A549 (cell line): Measurements from ENCODE around the gene LY86. TPM values are rescaled to one million over a fixed set of nuclear protein-coding genes. Genes with fewer than 3 reads are reported as not detected.

Experiments used
- ATAC-seq, 2 experiments: fragments of 200-7000 bp in 1 of 2; fragments of >200 bp in 1 of 2; cut with Nextera tagmentation in 1 of 2; cut with Tn5 transposase in 1 of 2; 3 replicates each; pipeline versions ENCODE4 v1.8.0 to v1.9.1; 2018 to 2020; ENCODE audit warnings: mild to moderate bottlenecking in 1 of 2, moderate library complexity in 1 of 2
- CTCF ChIA-PET: fragments of 300-600 bp; sonication (Branson Sonifier 250); formaldehyde crosslinking; extraction: SDS; loops from one replicate; lab custom pipeline; 2021; ENCODE audit warnings: antibody characterized with exemption, inconsistent platforms; lab: Yijun Ruan, JAX
- POLR2A ChIA-PET: fragments of 350-600 bp; formaldehyde crosslinking; extraction: SDS; loops from one replicate; lab custom pipeline; 2021; ENCODE audit warnings: antibody characterized with exemption, inconsistent platforms; lab: Yijun Ruan, JAX
- DNase-seq, 2 experiments: peaks; one replicate each; pipeline versions ENCODE4 v3.0.0 to v3.0.0-alpha.2; 2011 to 2016; ENCODE audit warnings: low read depth in 1 of 2, low spot score in 1 of 2
- FAIRE-seq: peaks from 2 replicates; lab custom pipeline; 2011; peaks lifted over from hg19 to GRCh38; lab: Jason Lieb, UNC
- H3K27ac ChIP-seq, 2 experiments: fragments of >200 bp; sonication (Bioruptor Twin); formaldehyde crosslinking; 3 replicates each; pipeline ENCODE4 v1.5.1; 2016 to 2017
- H3K4me1 ChIP-seq: fragments of >200 bp; sonication (Bioruptor Twin); formaldehyde crosslinking; 3 replicates; pipeline ENCODE4 v1.6.1; 2016
- H3K4me2 ChIP-seq: fragments of >200 bp; sonication (Bioruptor Twin); formaldehyde crosslinking; 3 replicates; pipeline ENCODE4 v1.6.1; 2016
- H3K4me3 ChIP-seq: fragments of >200 bp; sonication (Bioruptor Twin); formaldehyde crosslinking; 3 replicates; pipeline ENCODE4 v1.5.1; 2016
- H3K9me3 ChIP-seq: fragments of >200 bp; sonication (Bioruptor Twin); formaldehyde crosslinking; 3 replicates; pipeline ENCODE4 v1.6.1; 2016
- CBX2 ChIP-seq: fragments of 200-600 bp; sonication (generic); IDR thresholded peaks from 2 replicates; pipeline ENCODE4 v1.6.1; 2016; ENCODE audit warnings: low read depth, mild to moderate bottlenecking, borderline replicate concordance
- CBX8 ChIP-seq: fragments of 200-600 bp; sonication (generic); IDR thresholded peaks from 2 replicates; pipeline ENCODE4 v1.6.1; 2016
- CEBPB ChIP-seq, 2 experiments: fragments of >200 bp in 1 of 2; sonication (Bioruptor Twin) in 1 of 2; formaldehyde crosslinking in 1 of 2; IDR thresholded peaks; 2 replicates each; pipeline ENCODE4 v1.6.1; 2012 to 2016
- CHD4 ChIP-seq: fragments of 200-600 bp; sonication (generic); IDR thresholded peaks from 2 replicates; pipeline ENCODE4 v1.6.1; 2016; ENCODE audit warnings: antibody characterized with exemption, mild to moderate bottlenecking, borderline replicate concordance
- EHMT2 ChIP-seq: fragments of 200-600 bp; sonication (generic); IDR thresholded peaks from 2 replicates; pipeline ENCODE4 v1.6.1; 2016; ENCODE audit warnings: antibody characterized with exemption, low read depth, mild to moderate bottlenecking, moderate library complexity
- FOSB ChIP-seq: fragments of 250-450 bp; sonication (Bioruptor Pico); IDR thresholded peaks from 2 replicates; pipeline ENCODE4 v1.5.0; 2020; ENCODE audit warnings: mild to moderate bottlenecking, moderate library complexity
- FOSL2 ChIP-seq, 2 experiments: fragments of 450-650 bp in 1 of 2; fragments of >200 bp in 1 of 2; sonication (Bioruptor Twin) in 1 of 2; formaldehyde crosslinking; IDR thresholded peaks; 2 replicates each; pipeline versions ENCODE4 v1.5.0 to v1.6.1; 2016 to 2020; ENCODE audit warnings: mild to moderate bottlenecking in 1 of 2, moderate library complexity in 1 of 2
- FOXS1 ChIP-seq: fragments of 250-450 bp; sonication (Bioruptor Pico); IDR thresholded peaks from 2 replicates; pipeline ENCODE4 v1.5.0; 2020; ENCODE audit warnings: mild to moderate bottlenecking, moderate library complexity
- HEYL ChIP-seq: fragments of 250-450 bp; sonication (Bioruptor Pico); IDR thresholded peaks from 2 replicates; pipeline ENCODE4 v1.8.0; 2021; ENCODE audit warnings: mild to moderate bottlenecking, moderate library complexity
- JUN ChIP-seq, 2 experiments: fragments of >200 bp; sonication (Bioruptor Twin); formaldehyde crosslinking; IDR thresholded peaks; 2 replicates in 1 of 2; 3 replicates in 1 of 2; pipeline ENCODE4 v1.6.1; 2016 to 2017
- JUNB ChIP-seq: fragments of >200 bp; sonication (Bioruptor Twin); formaldehyde crosslinking; IDR thresholded peaks from 2 replicates; pipeline ENCODE4 v1.6.1; 2016
- MAZ ChIP-seq: fragments of 150-350 bp; IDR thresholded peaks from 2 replicates; pipeline ENCODE4 v1.6.1; 2014; ENCODE audit warnings: antibody characterized with exemption, low read depth, low read length, borderline replicate concordance
- MYC ChIP-seq: IDR thresholded peaks from 2 replicates; pipeline ENCODE4 v1.6.1; 2012; ENCODE audit warnings: mild to moderate bottlenecking, inconsistent platforms, low read length, improper control_type of control experiment, borderline replicate concordance
- NPAS2 ChIP-seq: fragments of 250-450 bp; sonication (Bioruptor Pico); IDR thresholded peaks from 2 replicates; pipeline ENCODE4 v1.8.0; 2022; ENCODE audit warnings: mild to moderate bottlenecking, moderate library complexity, borderline replicate concordance
- POLR2A ChIP-seq: IDR thresholded peaks from 2 replicates; pipeline ENCODE4 v1.6.1; 2012; ENCODE audit warnings: mild to moderate bottlenecking, low read length
- RFX5 ChIP-seq: fragments of 450-650 bp; IDR thresholded peaks from 2 replicates; pipeline ENCODE4 v1.7.1; 2014; ENCODE audit warnings: antibody characterized with exemption, mild to moderate bottlenecking, moderate library complexity
- RNF2 ChIP-seq: fragments of 200-600 bp; sonication (generic); IDR thresholded peaks from 2 replicates; pipeline ENCODE4 v1.6.1; 2016; ENCODE audit warnings: low read depth, mild to moderate bottlenecking, antibody characterized with exemption, moderate library complexity, borderline replicate concordance
- SMC3 ChIP-seq: fragments of >200 bp; sonication (Bioruptor Twin); formaldehyde crosslinking; IDR thresholded peaks from 3 replicates; pipeline ENCODE4 v1.6.1; 2018; ENCODE audit warnings: inconsistent platforms
- TP53 ChIP-seq: fragments of 250-450 bp; sonication (Bioruptor Pico); IDR thresholded peaks from 2 replicates; pipeline ENCODE4 v1.5.0; 2021; ENCODE audit warnings: mild to moderate bottlenecking, moderate library complexity
- ZSCAN20 ChIP-seq: fragments of 250-450 bp; sonication (Bioruptor Pico); IDR thresholded peaks from 2 replicates; pipeline ENCODE4 v1.8.0; 2022; ENCODE audit warnings: mild to moderate bottlenecking, moderate library complexity
- WGBS: methylation state at CpG from one replicate; pipeline ENCODE4 v1.1.6; 2017; ENCODE audit errors: missing lambda C conversion rate; 5-methylcytosine and 5-hydroxymethylcytosine counted together
- polyA plus RNA-seq, 4 experiments: library from polyadenylated mRNA; depleted of rRNA in 3 of 4; stranded (reverse); fragments of >200 nt; fragmentation: RNase III in 1 of 4; extraction: RNeasy Plus Mini Kit Qiagen cat#74134 plus additional on column Dnase treatment in 1 of 4; gene quantifications; 2 replicates in 3 of 4; 3 replicates in 1 of 4; pipeline ENCODE4 v1.2.3, GENCODE V29; 2011 to 2017
- TF ChIP-seq, protein P1 (sequence below): IDR thresholded peaks from 2 replicates; pipeline ENCODE4 v1.6.1; 2012; ENCODE audit warnings: low read depth, borderline replicate concordance
- TF ChIP-seq, protein P2 (sequence below): fragments of 250-450 bp; sonication (Bioruptor Pico); IDR thresholded peaks from 2 replicates; pipeline ENCODE4 v1.5.0; 2020; ENCODE audit warnings: low read depth, mild to moderate bottlenecking, moderate library complexity
- TF ChIP-seq, protein P3 (sequence below): fragments of 150-350 bp; IDR thresholded peaks from 2 replicates; pipeline ENCODE4 v1.6.1; 2014; ENCODE audit warnings: low read depth, mild to moderate bottlenecking, low read length

Gene LY86
- polyA plus RNA-seq, 2 of the 4 experiments (the other 2 are of a cell fraction), result not detected

DNA sequence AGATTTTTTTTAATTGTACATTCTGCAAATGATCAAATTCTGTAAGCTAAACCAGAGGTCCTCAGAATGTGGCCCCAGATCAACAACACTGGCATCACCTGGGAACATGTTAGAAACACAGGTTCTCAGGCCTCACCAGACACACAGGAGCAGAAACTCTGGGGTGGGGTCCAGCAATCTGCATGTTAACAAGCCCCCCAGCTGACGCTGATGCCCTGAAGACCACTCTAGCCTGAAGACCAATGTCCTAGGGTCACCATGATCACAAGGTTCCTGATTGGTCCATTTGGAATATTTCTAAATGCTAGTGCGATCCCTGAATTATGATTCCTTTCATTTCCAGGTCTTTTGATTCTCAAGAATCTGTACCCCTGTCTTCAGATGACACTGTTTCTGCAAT lies 2.4 kb upstream of the LY86 start:
- no peaks in the 10 kb centered on the region for H3K4me1 ChIP-seq
- WGBS, result 40% methylated on average over 2 of the region's 2 CpGs
- H3K4me2 ChIP-seq, result no peak overlapping the region
- DNase-seq (no peak), ATAC-seq (no peak), FAIRE-seq (no peak)
- no peak overlapping the region for H3K27ac ChIP-seq
- no peaks in the 10 kb centered on the region for H3K9me3 ChIP-seq
- TF ChIP-seq NPAS2 (CRISPR knock-in tag), result no peak
- TF ChIP-seq, protein P1, sequence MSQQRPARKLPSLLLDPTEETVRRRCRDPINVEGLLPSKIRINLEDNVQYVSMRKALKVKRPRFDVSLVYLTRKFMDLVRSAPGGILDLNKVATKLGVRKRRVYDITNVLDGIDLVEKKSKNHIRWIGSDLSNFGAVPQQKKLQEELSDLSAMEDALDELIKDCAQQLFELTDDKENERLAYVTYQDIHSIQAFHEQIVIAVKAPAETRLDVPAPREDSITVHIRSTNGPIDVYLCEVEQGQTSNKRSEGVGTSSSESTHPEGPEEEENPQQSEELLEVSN, result no peak
- TF ChIP-seq CBX8, result no peak
- no peak for TF ChIP-seq CBX2
- no peak for TF ChIP-seq RFX5
- TF ChIP-seq EHMT2, result no peak
- no peak for TF ChIP-seq SMC3
- TF ChIP-seq FOSL2 (IDR thresholded peaks at IDR 0.05), result no peak
- TF ChIP-seq FOSL2 (CRISPR knock-in tag; IDR thresholded peaks at IDR 0.05), result no peak
- no peak for TF ChIP-seq CEBPB (IDR thresholded peaks at IDR 0.05)
- no peak for TF ChIP-seq JUNB
- TF ChIP-seq MYC, result no peak
- TF ChIP-seq, protein P2, sequence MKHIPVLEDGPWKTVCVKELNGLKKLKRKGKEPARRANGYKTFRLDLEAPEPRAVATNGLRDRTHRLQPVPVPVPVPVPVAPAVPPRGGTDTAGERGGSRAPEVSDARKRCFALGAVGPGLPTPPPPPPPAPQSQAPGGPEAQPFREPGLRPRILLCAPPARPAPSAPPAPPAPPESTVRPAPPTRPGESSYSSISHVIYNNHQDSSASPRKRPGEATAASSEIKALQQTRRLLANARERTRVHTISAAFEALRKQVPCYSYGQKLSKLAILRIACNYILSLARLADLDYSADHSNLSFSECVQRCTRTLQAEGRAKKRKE (CRISPR knock-in tag), result no peak
- TF ChIP-seq HEYL, result no peak
- no peak for TF ChIP-seq POLR2A
- TF ChIP-seq, protein P3, sequence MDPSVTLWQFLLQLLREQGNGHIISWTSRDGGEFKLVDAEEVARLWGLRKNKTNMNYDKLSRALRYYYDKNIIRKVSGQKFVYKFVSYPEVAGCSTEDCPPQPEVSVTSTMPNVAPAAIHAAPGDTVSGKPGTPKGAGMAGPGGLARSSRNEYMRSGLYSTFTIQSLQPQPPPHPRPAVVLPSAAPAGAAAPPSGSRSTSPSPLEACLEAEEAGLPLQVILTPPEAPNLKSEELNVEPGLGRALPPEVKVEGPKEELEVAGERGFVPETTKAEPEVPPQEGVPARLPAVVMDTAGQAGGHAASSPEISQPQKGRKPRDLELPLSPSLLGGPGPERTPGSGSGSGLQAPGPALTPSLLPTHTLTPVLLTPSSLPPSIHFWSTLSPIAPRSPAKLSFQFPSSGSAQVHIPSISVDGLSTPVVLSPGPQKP, result no peak
- no peak for TF ChIP-seq ZSCAN20 (CRISPR knock-in tag)
- TF ChIP-seq JUN (IDR thresholded peaks at IDR 0.05), result no peak
- no peak for TF ChIP-seq MAZ
- TF ChIP-seq CHD4, result no peak
- ChIA-PET POLR2A (no interaction called here), CTCF (interaction anchor here (0.6 to 1.3 kb wide), 2 partner anchors 11 to 535 kb away, joined by 3 read pairs; no protein-coding TSS in a partner anchor)
- no peak overlapping the region for H3K4me3 ChIP-seq

DNA sequence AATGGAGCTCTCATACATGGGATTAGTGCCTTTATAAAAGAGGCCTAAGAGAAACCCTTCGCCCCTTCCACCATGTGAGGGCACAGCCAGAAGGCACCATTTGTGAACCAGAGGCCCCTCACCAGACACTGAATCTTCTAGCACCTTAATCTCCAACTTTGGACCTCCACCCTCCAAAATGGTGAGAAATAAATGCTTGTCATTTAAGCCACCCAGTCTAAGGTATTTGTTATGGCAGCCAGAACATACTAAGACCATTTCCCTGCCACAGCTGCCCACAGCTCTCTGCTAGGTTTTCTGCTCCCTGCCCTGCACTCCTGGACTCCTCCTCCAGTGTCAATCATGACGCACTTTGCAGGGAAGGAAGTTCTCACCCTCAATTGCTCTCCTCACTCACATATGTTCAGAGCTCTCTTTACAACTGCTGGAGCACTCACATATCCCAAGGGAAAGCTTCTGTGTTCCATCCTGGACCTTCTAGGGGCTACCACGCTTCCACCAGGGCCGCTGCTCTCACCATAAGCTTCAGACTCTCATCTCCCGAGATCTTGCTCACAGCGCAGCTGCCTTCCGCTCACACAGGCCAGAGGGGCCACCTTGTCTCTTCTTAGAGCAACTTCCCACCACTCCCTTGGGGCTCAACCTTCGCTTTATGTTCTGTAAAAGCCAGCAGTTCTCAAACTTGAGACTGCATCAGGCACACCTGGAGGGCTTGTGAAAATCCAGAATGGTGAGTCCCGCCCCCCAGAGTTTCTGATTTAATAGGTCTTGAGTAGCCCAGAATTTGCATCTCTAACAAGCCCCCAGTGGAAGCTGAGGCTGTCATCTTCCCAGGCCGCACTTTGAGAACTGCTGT lies 1.6 kb upstream of the LY86 start:
- DNase-seq (no peak), ATAC-seq (no peak), FAIRE-seq (no peak)
- no peaks in the 10 kb centered on the region for H3K9me3 ChIP-seq
- no peaks in the 10 kb centered on the region for H3K4me1 ChIP-seq
- H3K4me3 ChIP-seq, result no peak overlapping the region
- H3K27ac ChIP-seq, result no peak overlapping the region
- ChIA-PET CTCF (interaction anchor here (0.6 to 1.3 kb wide), 2 partner anchors 10 to 536 kb away, joined by 3 read pairs; no protein-coding TSS in a partner anchor), POLR2A (no interaction called here)
- TF ChIP-seq FOXS1 (CRISPR knock-in tag) (no peak), TP53 (CRISPR knock-in tag) (no peak), RNF2 (no peak), FOSB (CRISPR knock-in tag) (no peak), CBX8 (no peak)
- 35% methylated on average over 10 of the region's 10 CpGs for WGBS
- no peak overlapping the region for H3K4me2 ChIP-seq
